Neutrophil (primary cell): Measurements from ENCODE around the gene CSNK1G1.

Experiments used
- H3K27ac ChIP-seq: fragments of 200-600 bp; sonication (generic); 2 replicates; pipeline ENCODE4 v1.5.1; 2016; ENCODE audit warnings: mild to moderate bottlenecking, moderate library complexity
- H3K27me3 ChIP-seq: fragments of 200-600 bp; sonication (generic); 2 replicates; pipeline ENCODE4 v1.6.0; 2016; ENCODE audit warnings: mild to moderate bottlenecking
- H3K36me3 ChIP-seq: fragments of 200-600 bp; sonication (generic); 2 replicates; pipeline ENCODE4 v1.5.1; 2017
- H3K4me1 ChIP-seq, 2 experiments: fragments of 200-600 bp in 1 of 2; sonication (generic) in 1 of 2; 1 replicate in 1 of 2; 2 replicates in 1 of 2; pipeline versions ENCODE4 v1.5.1 to v1.6.1; 2013 to 2016; ENCODE audit warnings: low read depth in 1 of 2, low read length in 1 of 2, mild to moderate bottlenecking in 1 of 2, moderate library complexity in 1 of 2; ENCODE audit not compliant: control insufficient read depth in 1 of 2, insufficient read depth in 1 of 2
- H3K4me3 ChIP-seq, 2 experiments: fragments of 200-600 bp in 1 of 2; sonication (generic) in 1 of 2; 1 replicate in 1 of 2; 2 replicates in 1 of 2; pipeline ENCODE4 v1.5.1; 2013 to 2016; ENCODE audit warnings: low read depth in 1 of 2, low read length in 1 of 2, mild to moderate bottlenecking in 1 of 2, moderate library complexity in 1 of 2
- H3K9me3 ChIP-seq: fragments of 200-600 bp; sonication (generic); 2 replicates; pipeline ENCODE4 v1.5.1; 2016
- CTCF ChIP-seq: fragments of 200-600 bp; sonication (generic); IDR thresholded peaks from 2 replicates; pipeline ENCODE4 v1.5.1; 2016; ENCODE audit warnings: antibody characterized with exemption

CSNK1G1 gene

GRCh38 chr15:64141798-64142512 is 214.0 kb downstream of the CSNK1G1 start:
- no peaks in the 10 kb centered on the region for H3K4me1 ChIP-seq
- H3K27ac ChIP-seq = no peak overlapping the region
- H3K9me3 ChIP-seq = no peaks in the 10 kb centered on the region
- no peak overlapping the region for H3K4me3 ChIP-seq
- peaks cover 90% of the 10 kb centered on the region for H3K36me3 ChIP-seq
- TF ChIP-seq CTCF = no peak
- H3K27me3 ChIP-seq = no peaks in the 10 kb centered on the region

GRCh38 chr15:64138331-64138941 is 217.5 kb downstream of the CSNK1G1 start:
- no peaks in the 10 kb centered on the region for H3K27me3 ChIP-seq
- no peaks in the 10 kb centered on the region for H3K4me1 ChIP-seq
- no peaks in the 10 kb centered on the region for H3K9me3 ChIP-seq
- peaks cover 90% of the 10 kb centered on the region for H3K36me3 ChIP-seq
- no peak overlapping the region for H3K4me3 ChIP-seq
- TF ChIP-seq CTCF = no peak
- no peak overlapping the region for H3K27ac ChIP-seq

- no peak for TF ChIP-seq CTCF
- H3K27ac ChIP-seq = no peak overlapping the region
- no peaks in the 10 kb centered on the region for H3K9me3 ChIP-seq
- H3K36me3 ChIP-seq = peaks cover 90% of the 10 kb centered on the region
- H3K27me3 ChIP-seq = no peaks in the 10 kb centered on the region
- H3K4me3 ChIP-seq = no peak overlapping the region
- H3K4me1 ChIP-seq = no peaks in the 10 kb centered on the region
Observed at GRCh38 chr15:64137226-64137833, 218.6 kb downstream of the CSNK1G1 start.

- no peak overlapping the region for H3K4me3 ChIP-seq
- peaks cover 90% of the 10 kb centered on the region for H3K36me3 ChIP-seq
- H3K9me3 ChIP-seq = no peaks in the 10 kb centered on the region
- H3K27ac ChIP-seq = no peak overlapping the region
- no peaks in the 10 kb centered on the region for H3K4me1 ChIP-seq
- H3K27me3 ChIP-seq = no peaks in the 10 kb centered on the region
- TF ChIP-seq CTCF = no peak
Observed at GRCh38 chr15:64136347-64136746, 219.6 kb downstream of the CSNK1G1 start.

GRCh38 chr15:64134345-64134829 is 221.6 kb downstream of the CSNK1G1 start:
- Histone ChIP-seq H3K36me3 (peaks cover 96% of the 10 kb centered on the region), H3K4me1 (no peaks in the 10 kb centered on the region), H3K27ac (no peak overlapping the region), H3K4me3 (no peak overlapping the region), H3K27me3 (no peaks in the 10 kb centered on the region), H3K9me3 (no peaks in the 10 kb centered on the region)
- no peak for TF ChIP-seq CTCF
